GM12801 (cell line): Measurements from ENCODE around the gene NRL.

Experiments
- CTCF ChIP-seq: IDR thresholded peaks from one replicate; pipeline ENCODE4 v1.5.1; 2011; ENCODE audit warnings: control low read depth; ENCODE audit not compliant: insufficient read length; ENCODE audit errors: extremely low read depth

Gene NRL

DNA sequence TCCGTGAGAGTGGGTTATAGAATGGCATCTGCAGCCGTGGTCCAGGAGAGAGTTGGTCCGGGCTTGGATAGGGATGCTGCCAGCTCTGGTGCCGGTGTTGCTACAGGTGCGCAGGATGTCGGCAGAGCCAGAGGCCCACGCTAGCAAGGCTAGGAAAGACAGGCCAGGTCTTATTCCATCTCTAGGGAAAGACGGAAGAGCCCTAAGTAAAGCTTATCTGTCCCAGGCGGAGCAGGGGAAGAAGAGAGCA is 20.8 kb upstream of the NRL start:
- TF ChIP-seq CTCF = no peak

- no peak for TF ChIP-seq CTCF
Measured at GRCh38 chr14:24133735-24134134, 19.0 kb upstream of the NRL start.

GRCh38 chr14:24132976-24133375 is 18.2 kb upstream of the NRL start:
- no peak for TF ChIP-seq CTCF

DNA sequence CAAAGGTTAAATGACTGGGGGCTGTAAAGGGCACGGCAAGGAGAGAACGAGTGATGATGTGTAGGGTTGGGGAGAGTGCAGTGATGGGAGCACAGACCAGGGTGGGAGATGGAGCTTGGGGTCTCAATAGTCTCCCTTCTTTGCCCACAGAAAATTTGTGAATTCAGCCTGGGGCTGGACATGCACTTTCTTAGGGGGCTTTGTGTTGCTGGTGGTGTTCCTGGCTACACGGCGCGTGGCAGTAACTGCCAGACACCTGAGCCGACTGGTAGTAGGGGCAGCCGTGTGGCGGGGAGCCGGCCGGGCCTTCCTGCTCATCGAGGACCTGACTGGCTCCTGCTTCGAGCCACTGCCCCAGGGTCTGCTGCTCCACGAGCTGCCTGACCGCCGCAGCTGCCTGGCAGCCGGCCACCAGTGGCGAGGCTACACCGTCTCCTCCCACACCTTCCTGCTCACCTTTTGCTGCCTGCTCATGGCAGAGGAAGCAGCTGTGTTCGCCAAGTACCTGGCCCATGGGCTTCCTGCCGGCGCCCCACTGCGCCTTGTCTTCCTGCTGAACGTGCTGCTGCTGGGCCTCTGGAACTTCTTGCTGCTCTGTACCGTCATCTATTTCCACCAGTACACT is 17.4 kb upstream of the NRL start:
- no peak for TF ChIP-seq CTCF

GRCh38 chr14:24131549-24131966 is 16.8 kb upstream of the NRL start:
- TF ChIP-seq CTCF = no peak

- TF ChIP-seq CTCF = no peak
Measured at GRCh38 chr14:24130717-24131548, 16.2 kb upstream of the NRL start.

DNA sequence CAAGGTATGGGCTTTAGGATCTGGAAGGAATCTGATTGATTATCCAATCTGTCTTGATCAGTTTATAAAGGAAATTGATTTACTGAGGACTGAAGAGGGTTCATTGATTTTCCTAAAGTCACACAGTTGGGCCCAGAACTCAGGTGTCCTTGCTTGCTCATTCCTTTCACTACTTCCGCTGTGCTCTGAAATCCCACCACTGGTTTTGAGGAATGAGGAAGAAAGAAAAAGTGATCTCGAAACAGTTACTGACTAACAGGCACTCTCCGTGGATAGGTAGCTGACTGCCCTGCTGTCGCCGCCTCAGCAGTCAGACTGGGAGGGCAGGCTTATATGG is 15.6 kb upstream of the NRL start, which contains the start of gene FITM1:
Gene FITM1 (plus strand): TSS at position 280 of the 337 bp plus-strand sequence. CDS start 905 bp downstream, outside the sequence.
- no peak for TF ChIP-seq CTCF
